ENCODE results near the gene DNHD1.

DNHD1 gene

GRCh38 chr11:6497069-6497839, at the start of gene DNHD1:
TSS of gene DNHD1 (plus strand) at chr11:6497280. CDS start at chr11:6498216, 936 bp downstream.
- DNase-seq: no peak

GRCh38 chr11:6448574-6448973, 48.5 kb upstream of the DNHD1 start:
- no peak for DNase-seq

DNA sequence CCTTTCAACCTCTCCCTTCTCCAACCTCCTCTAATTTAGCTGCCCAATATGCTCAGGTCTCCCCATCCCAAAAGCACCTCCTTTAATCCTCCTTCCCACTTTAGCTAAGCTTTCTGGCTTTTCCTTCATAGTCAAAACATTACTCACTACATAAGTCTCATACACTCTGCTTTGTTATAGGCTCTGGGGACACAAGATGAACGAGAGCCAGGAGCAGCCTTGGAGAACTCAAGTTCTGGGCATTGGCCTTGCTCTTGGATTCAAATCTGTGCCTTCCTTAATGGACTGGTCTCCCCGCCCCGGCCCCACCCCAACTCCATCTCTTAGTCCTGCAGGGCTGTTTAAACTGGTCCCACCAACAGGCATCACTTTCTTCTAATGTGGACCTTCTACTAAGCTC, 44.9 kb upstream of the DNHD1 start:
- DNase-seq: no peak

DNA sequence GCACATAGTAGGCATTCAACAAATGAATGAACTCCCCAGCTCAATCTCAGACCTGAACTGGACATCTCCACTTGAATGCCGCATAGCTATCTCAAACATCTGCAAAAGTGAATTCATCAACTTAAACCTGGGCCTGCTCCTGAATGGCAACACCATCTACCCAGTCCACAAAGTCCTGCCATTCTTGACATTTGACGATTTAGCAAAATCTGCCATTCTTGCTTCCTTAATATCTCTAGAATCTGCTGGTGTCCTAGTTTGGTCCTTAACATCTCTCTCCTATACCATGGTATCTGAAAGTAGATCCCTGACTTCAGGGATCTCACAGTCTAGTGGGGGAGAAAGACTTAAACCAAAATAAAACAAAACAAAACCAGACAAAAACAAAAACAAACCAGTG, 43.9 kb upstream of the DNHD1 start:
- no peak for DNase-seq

DNA sequence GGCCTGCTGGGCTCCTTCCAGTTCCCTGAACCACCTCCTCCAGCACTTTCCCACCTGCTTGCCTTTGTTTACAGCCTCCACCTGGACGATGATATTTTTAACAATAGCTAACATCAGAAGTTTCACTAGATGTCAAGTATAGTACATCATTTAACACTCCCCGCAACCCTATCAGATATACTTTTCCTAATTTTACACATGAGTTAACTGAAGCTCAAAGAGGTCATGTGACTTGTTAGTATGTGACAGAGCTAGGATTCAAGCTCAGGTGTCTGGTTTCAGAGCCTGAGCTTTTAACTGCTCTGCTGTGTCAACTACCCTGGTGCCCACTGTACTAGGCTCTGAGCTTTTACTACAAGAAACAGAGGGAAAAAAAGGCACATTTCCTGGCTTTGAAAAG, 42.0 kb upstream of the DNHD1 start:
- DNase-seq: no peak

- no peak for DNase-seq
Observed at GRCh38 chr11:6456361-6457073, 40.6 kb upstream of the DNHD1 start.

DNA sequence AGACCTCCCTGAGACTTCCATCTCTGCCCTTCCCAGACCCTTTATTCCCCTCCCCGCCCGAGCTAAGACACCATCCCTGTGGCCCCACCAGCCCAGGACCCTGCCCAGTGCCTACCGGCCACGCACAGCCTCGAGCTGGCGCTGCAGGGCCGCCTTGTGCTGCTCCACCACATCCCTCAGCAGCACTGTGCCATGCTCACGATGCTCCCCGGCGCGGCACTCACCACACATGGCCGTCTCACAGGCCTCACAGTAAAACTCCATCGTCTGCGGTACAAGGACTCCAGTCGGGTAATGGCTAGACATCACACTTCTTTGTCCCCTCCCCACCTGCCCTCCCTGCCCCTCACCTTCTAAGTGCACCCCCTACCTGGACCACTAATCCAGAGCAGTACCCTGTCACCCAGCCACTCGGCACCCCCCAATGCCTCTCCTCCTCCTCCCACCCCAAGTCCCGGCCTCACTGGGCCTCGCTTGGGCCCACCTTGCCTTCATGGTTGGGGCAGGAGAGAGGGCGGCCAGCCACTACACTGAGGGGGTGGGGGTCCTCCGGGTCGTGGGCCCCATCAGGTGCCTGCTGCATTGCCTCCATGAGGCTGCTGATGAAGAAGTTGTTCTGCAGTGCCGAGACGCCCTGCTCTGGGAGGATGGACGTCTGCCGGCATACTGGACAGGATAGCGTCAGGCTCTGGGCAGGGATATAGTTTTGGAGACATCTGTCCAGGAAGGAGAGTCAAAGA, 39.3 kb upstream of the DNHD1 start:
- no peak for DNase-seq

- no peak for DNase-seq
Observed at GRCh38 chr11:6458352-6459098, 38.6 kb upstream of the DNHD1 start.

GRCh38 chr11:6459099-6459450, 38.0 kb upstream of the DNHD1 start:
- no peak for DNase-seq

DNA sequence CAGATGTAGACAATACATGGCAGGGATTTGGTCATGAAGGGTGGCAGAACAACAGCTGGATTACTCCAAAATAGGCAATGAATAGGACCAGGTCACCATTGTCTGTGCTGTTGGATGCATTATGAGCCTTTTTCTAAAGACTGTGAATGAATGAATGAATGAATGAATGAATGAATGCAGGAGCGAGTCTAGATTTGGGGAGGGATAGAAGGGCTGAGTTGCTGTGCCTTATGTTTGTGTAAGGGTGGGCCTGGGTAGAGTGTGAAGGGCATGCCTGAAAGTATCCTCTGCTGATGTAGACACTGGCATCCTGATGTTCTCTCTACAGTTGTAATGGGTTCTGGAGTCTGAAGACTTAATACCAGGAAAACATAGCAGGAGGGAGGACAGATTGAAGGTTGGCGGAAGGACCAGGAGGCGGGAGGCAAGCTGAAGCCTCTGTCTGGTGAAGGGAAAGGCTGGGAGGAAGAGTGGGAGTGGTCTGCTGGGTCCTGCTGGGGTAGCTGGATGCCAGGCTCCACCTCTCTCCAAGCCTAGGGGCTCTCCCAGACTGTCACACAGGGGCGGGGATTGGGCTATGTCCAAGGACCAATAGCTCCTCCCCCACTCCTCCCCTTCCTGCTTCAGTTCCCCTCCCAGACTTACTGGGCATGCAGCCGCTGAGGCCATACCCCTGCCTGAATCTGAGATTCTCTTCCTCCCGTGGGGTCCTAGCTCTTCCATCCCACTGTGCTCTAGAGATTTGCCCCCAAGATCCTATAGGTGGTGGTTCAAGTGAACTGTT, 28.2 kb upstream of the DNHD1 start:
- no peak for DNase-seq

DNA sequence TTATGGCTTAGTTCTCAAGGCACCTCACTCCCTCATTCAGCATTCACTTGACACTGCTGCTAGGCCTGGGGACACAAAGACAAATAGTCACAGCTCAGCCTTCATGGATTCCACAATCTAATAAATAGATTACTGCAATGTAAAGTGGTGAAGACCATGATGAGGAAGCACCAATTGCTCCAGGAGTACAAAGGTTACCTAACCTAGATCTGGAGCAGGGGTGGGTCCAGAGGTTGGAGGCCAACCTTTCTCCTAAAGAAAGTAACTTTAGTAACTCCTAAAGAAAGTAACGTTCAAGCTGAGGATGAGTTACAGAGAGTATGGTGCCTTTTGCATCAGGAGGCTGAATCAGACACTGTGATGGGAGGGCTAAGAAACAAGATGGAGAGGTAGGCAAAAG, 27.5 kb upstream of the DNHD1 start:
- DNase-seq: no peak

DNA sequence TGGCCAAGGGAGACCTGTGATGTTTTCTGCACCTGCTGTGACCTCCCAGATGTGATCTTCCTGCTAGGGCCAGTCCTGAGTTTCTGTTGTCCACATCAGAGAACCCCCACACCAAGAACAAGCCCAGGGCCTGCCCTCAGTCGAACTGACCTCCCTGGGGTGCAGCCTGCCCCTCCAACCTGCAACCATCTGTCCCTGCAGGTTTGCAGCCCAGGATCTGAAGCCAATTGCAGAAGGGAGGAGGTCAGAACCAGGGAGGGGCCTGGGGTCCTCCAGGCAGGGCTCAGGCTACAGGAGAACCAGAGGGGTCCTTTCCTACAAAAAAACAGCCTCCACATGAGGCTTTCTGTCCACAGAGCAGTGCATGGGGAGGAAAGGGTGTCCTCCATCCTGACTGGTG, 24.1 kb upstream of the DNHD1 start:
- DNase-seq: no peak

GRCh38 chr11:6473451-6474412, 23.3 kb upstream of the DNHD1 start, which contains the start of gene TRIM3:
TSS of gene TRIM3 (minus strand) at chr11:6473941. CDS start at chr11:6465695, 8,246 bp downstream.
- peak; percentile 50 to 62 (median 56) for DNase-seq

- DNase-seq: no peak
Observed at GRCh38 chr11:6474413-6474792, 22.7 kb upstream of the DNHD1 start.

DNA sequence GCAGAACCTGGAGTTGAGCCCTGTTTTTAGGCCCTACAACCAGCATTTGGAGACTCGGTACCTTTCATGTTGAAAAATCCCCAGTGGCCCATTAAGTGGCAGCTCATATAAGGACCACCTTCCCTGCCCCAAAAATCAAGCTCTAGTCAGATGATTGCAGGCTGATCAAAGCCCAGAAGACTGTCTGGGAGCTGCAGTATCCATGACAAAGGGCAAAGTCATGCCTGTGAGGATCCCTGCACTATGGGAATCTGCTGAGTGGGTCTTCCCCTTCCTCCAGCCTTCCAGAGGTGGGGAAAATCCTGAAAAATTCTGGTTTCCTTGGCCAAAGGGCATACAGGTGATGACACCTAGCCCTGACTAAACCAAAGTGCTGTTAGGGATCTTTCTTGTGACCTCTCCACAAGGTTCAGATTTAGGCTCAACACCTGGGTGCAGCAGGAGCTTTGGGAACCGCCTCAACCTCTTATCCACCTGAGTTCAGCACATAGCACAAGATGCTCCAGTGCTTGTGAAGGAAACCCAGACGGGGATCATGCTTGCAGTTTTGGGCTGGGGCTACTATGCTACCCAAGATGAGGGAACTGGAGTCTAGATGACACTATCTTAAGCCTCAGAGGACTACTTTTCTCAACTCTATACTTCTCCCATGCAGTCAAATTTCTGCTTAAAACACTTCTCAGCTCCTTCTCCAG, 22.1 kb upstream of the DNHD1 start:
- DNase-seq: no peak

GRCh38 chr11:6475936-6476335, 21.1 kb upstream of the DNHD1 start:
- no peak for DNase-seq

DNA sequence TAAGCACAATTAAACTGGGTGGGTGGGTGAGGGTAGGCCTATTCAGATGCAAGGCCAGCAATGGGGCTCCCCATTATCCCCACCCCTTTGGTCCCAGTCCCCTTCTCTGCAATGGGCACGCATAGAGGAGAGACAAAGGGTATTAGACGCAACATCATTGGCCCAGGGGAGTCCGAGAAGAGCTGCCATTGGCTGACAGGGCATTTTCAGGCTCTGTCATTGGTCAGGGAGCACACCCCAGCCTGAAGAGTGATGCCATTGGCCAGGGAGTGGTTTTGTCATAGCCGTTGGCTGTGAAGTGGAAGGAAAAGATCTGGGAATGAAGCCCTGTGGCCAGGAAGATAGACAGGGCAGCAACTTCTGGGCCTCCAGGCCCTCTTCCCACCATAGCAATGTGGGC, 20.5 kb upstream of the DNHD1 start:
- no peak for DNase-seq

DNA sequence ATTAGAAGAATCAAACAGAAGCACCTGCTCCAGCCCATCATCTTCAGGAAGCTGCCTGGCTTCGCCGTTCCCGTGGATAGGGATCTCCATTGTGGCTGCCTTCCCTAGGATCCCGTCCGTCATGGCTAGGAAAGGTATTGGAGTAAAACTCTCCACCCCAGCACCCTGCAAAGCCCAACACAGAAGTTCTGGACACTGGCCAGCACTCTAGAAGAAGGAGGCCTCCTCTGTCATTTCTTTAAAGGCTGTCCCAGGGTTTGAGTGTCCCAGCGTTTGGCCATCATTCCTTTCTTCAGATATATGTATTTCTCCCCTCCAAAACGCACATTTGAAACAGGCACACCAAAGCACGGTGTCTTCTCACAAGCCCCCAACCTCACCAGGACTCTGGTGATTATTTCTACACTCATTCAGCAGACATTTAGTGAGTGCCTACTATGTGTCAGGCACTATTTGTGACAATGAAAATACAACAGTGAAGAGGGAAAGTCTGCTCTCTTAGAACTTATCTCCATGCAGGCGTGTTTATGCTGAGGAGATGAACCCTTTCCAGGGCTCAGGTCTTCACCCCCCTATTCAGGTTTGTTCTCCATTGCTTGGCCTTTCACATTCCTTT, 16.7 kb upstream of the DNHD1 start:
- DNase-seq: no peak

- DNase-seq: peak; percentile 86 to 97 (median 94)
Observed at GRCh38 chr11:6481012-6481923, 15.8 kb upstream of the DNHD1 start, which contains the start of the genes ARFIP2 and TIMM10B. TSS of gene ARFIP2 (minus strand) at chr11:6481331. CDS start at chr11:6480421, 910 bp downstream. TSS of gene TIMM10B (plus strand) at chr11:6481501. CDS start at chr11:6481517, 16 bp downstream.
